Activated naive CD4-positive, alpha-beta T cell treated with anti-CD3 and anti-CD28 coated beads, Interleukin-2, amount 10 ng/mL, durations not matched to agents 7 days and 5 days (primary cell): Measurements from ENCODE around the gene TIMM10.
A peak's percentile ranks its signal among the peaks of the same experiment; 100 is the strongest.

Source experiments
- CTCF ChIA-PET: fragments of 350-600 bp; sonication (Branson Sonifier 250); formaldehyde crosslinking; loops from one replicate; lab custom pipeline; 2021; ENCODE audit warnings: antibody characterized with exemption; lab: Charles Lee
- DNase-seq: peaks from one replicate; pipeline ENCODE4 v3.0.0-alpha.2; 2020
- H3K27ac Mint-ChIP-seq: one replicate; pipeline ENCODE4 v1.8.0; 2021; ENCODE audit warnings: mild to moderate bottlenecking, moderate library complexity, mixed read lengths
- H3K27me3 Mint-ChIP-seq: one replicate; pipeline ENCODE4 v1.8.0; 2021; ENCODE audit warnings: mild to moderate bottlenecking, mixed read lengths
- H3K36me3 Mint-ChIP-seq: one replicate; pipeline ENCODE4 v1.8.0; 2021; ENCODE audit warnings: mixed read lengths
- H3K4me1 Mint-ChIP-seq: one replicate; pipeline ENCODE4 v1.8.0; 2021; ENCODE audit warnings: mixed read lengths
- H3K4me3 Mint-ChIP-seq: one replicate; pipeline ENCODE4 v1.8.0; 2021; ENCODE audit warnings: mild to moderate bottlenecking, moderate library complexity, mixed read lengths
- H3K9me3 Mint-ChIP-seq: one replicate; pipeline ENCODE4 v1.8.0; 2021; ENCODE audit warnings: mixed read lengths

TIMM10 gene

GRCh38 chr11:57496109-57496820, 34.3 kb downstream of the TIMM10 start:
- Mint-ChIP-seq H3K4me3 (no peak overlapping the region), H3K9me3 (no peaks in the 10 kb centered on the region), H3K27me3 (no peaks in the 10 kb centered on the region), H3K4me1 (peaks cover 13% of the 10 kb centered on the region), H3K36me3 (peaks cover 28% of the 10 kb centered on the region), H3K27ac (peak overlapping the region; percentile 7)
- DNase-seq: no peak
- CTCF ChIA-PET: interaction anchor here (0.7 to 8.8 kb wide), 4 partner anchors 15 to 144 kb away, joined by 3 to 306 read pairs (median 104); partner anchors contain the start of genes SLC43A1 and TIMM10

- Mint-ChIP-seq H3K9me3 (no peaks in the 10 kb centered on the region), H3K36me3 (peaks cover 30% of the 10 kb centered on the region), H3K27ac (peak overlapping the region; percentile 89), H3K27me3 (no peaks in the 10 kb centered on the region), H3K4me1 (peaks cover 13% of the 10 kb centered on the region), H3K4me3 (no peak overlapping the region)
- DNase-seq: peak; percentile 84
- CTCF ChIA-PET: interaction anchor here (0.8 to 8.8 kb wide), 36 partner anchors 8 to 307 kb away, joined by 3 to 306 read pairs (median 6); partner anchors contain the start of genes RTN4RL2, SLC43A1, SSRP1 and TIMM10
Measured at GRCh38 chr11:57493507-57494503, 36.7 kb downstream of the TIMM10 start.

- H3K4me1 Mint-ChIP-seq: peaks cover 13% of the 10 kb centered on the region
- CTCF ChIA-PET: interaction anchor here (0.6 to 8.8 kb wide), 17 partner anchors 10 to 1025 kb away, joined by 3 to 306 read pairs (median 10); partner anchors contain the start of genes SLC43A1 and TIMM10
- no peaks in the 10 kb centered on the region for H3K27me3 Mint-ChIP-seq
- no peaks in the 10 kb centered on the region for H3K9me3 Mint-ChIP-seq
- no peak overlapping the region for H3K27ac Mint-ChIP-seq
- H3K4me3 Mint-ChIP-seq: no peak overlapping the region
- peak; percentile 78 for DNase-seq
- H3K36me3 Mint-ChIP-seq: peaks cover 33% of the 10 kb centered on the region
Measured at GRCh38 chr11:57491371-57492061, 39.0 kb downstream of the TIMM10 start.

GRCh38 chr11:57490456-57491248, 39.9 kb downstream of the TIMM10 start:
- DNase-seq: no peak
- Mint-ChIP-seq H3K9me3 (no peaks in the 10 kb centered on the region), H3K27ac (no peak overlapping the region), H3K36me3 (peaks cover 32% of the 10 kb centered on the region), H3K27me3 (no peaks in the 10 kb centered on the region), H3K4me1 (peaks cover 11% of the 10 kb centered on the region), H3K4me3 (no peak overlapping the region)
- CTCF ChIA-PET: interaction anchor here (0.8 to 8.8 kb wide), 12 partner anchors 9 to 1026 kb away, joined by 3 to 306 read pairs (median 27); partner anchors contain the start of genes SLC43A1 and TIMM10

GRCh38 chr11:57487920-57488659, 42.5 kb downstream of the TIMM10 start:
- Mint-ChIP-seq H3K36me3 (peaks cover 37% of the 10 kb centered on the region), H3K27ac (no peak overlapping the region), H3K9me3 (no peaks in the 10 kb centered on the region), H3K4me1 (peaks cover 6% of the 10 kb centered on the region), H3K27me3 (peaks cover 11% of the 10 kb centered on the region), H3K4me3 (no peak overlapping the region)
- CTCF ChIA-PET: interaction anchor here (1.1 to 4.2 kb wide), 4 partner anchors 28 to 160 kb away, joined by 3 to 23 read pairs (median 4); partner anchors contain the start of gene RTN4RL2
- no peak for DNase-seq

GRCh38 chr11:57487021-57487778, 43.4 kb downstream of the TIMM10 start:
- Mint-ChIP-seq H3K4me1 (peaks cover 7% of the 10 kb centered on the region), H3K27ac (no peak overlapping the region), H3K9me3 (no peaks in the 10 kb centered on the region), H3K36me3 (peaks cover 37% of the 10 kb centered on the region), H3K27me3 (peaks cover 19% of the 10 kb centered on the region), H3K4me3 (no peak overlapping the region)
- no peak for DNase-seq
- CTCF ChIA-PET: interaction anchor here (1.1 to 4.2 kb wide), 3 partner anchors 27 to 161 kb away, joined by 3 to 23 read pairs (median 3); partner anchors contain the start of gene RTN4RL2

GRCh38 chr11:57485217-57485990, 45.1 kb downstream of the TIMM10 start:
- DNase-seq: no peak
- CTCF ChIA-PET: interaction anchor here (1.1 to 9.2 kb wide), 4 partner anchors 7 to 41 kb away, joined by 3 to 106 read pairs (median 57); partner anchors contain the start of gene RTN4RL2
- Mint-ChIP-seq H3K4me3 (no peak overlapping the region), H3K9me3 (no peaks in the 10 kb centered on the region), H3K27ac (no peak overlapping the region), H3K27me3 (peaks cover 37% of the 10 kb centered on the region), H3K4me1 (peaks cover 14% of the 10 kb centered on the region), H3K36me3 (peaks cover 25% of the 10 kb centered on the region)

- Mint-ChIP-seq H3K27ac (no peak overlapping the region), H3K4me3 (no peak overlapping the region), H3K4me1 (peaks cover 17% of the 10 kb centered on the region), H3K27me3 (peaks cover 47% of the 10 kb centered on the region), H3K36me3 (peaks cover 25% of the 10 kb centered on the region), H3K9me3 (no peaks in the 10 kb centered on the region)
- CTCF ChIA-PET: interaction anchor here (0.5 to 9.2 kb wide), 11 partner anchors 11 to 160 kb away, joined by 3 to 106 read pairs (median 5); partner anchors contain the start of genes RTN4RL2 and SLC43A1
- no peak for DNase-seq
Measured at GRCh38 chr11:57484141-57484710, 46.3 kb downstream of the TIMM10 start.

GRCh38 chr11:57483562-57483918, 47.0 kb downstream of the TIMM10 start:
- Mint-ChIP-seq H3K27me3 (peaks cover 53% of the 10 kb centered on the region), H3K9me3 (no peaks in the 10 kb centered on the region), H3K27ac (no peak overlapping the region), H3K36me3 (peaks cover 23% of the 10 kb centered on the region), H3K4me3 (no peak overlapping the region), H3K4me1 (peaks cover 17% of the 10 kb centered on the region)
- no peak for DNase-seq
- CTCF ChIA-PET: interaction anchor here (0.5 to 9.2 kb wide), 11 partner anchors 10 to 161 kb away, joined by 3 to 106 read pairs (median 5); partner anchors contain the start of genes RTN4RL2 and SLC43A1

GRCh38 chr11:57482782-57483561, 47.6 kb downstream of the TIMM10 start:
- no peak overlapping the region for H3K4me3 Mint-ChIP-seq
- peak; percentile 66 for DNase-seq

More at GRCh38 chr11:57482782-57483561, 47.6 kb downstream of the TIMM10 start:
- Mint-ChIP-seq H3K36me3 (peaks cover 21% of the 10 kb centered on the region), H3K4me1 (peaks cover 17% of the 10 kb centered on the region), H3K27me3 (peaks cover 59% of the 10 kb centered on the region), H3K9me3 (no peaks in the 10 kb centered on the region), H3K27ac (no peak overlapping the region)
- CTCF ChIA-PET: interaction anchor here (0.6 to 9.2 kb wide), 13 partner anchors 10 to 161 kb away, joined by 3 to 106 read pairs (median 5); partner anchors contain the start of genes RTN4RL2 and SLC43A1
